NCI-H510A treated with DMSO at 0.1 percent for 48 hours (cell line): ENCODE measurements around the gene CPVL.

Source experiments
- DNase-seq: peaks from one replicate; lab custom pipeline; 2025; lab: John Stamatoyannopoulos, UW

CPVL gene

GRCh38 chr7:29003703-29004102 is 142.6 kb downstream of the CPVL start:
- no peak for DNase-seq

DNA sequence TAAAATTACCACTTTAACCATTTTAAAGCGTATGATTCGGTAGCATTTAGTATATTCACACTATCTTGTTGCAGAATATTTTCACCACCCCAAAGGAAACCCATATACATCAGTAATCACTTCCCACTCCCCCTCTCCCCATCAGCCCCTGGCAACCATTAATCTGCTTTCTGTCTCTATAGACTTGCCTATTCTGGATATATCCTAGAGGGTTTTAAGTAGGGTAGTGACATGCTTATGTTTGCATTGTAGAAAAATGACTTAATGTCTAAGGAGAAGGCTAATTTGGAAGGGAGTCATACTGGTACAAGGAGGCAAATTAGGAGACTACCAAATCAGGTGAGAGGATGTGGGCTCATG is 145.6 kb downstream of the CPVL start:
- no peak for DNase-seq

DNA sequence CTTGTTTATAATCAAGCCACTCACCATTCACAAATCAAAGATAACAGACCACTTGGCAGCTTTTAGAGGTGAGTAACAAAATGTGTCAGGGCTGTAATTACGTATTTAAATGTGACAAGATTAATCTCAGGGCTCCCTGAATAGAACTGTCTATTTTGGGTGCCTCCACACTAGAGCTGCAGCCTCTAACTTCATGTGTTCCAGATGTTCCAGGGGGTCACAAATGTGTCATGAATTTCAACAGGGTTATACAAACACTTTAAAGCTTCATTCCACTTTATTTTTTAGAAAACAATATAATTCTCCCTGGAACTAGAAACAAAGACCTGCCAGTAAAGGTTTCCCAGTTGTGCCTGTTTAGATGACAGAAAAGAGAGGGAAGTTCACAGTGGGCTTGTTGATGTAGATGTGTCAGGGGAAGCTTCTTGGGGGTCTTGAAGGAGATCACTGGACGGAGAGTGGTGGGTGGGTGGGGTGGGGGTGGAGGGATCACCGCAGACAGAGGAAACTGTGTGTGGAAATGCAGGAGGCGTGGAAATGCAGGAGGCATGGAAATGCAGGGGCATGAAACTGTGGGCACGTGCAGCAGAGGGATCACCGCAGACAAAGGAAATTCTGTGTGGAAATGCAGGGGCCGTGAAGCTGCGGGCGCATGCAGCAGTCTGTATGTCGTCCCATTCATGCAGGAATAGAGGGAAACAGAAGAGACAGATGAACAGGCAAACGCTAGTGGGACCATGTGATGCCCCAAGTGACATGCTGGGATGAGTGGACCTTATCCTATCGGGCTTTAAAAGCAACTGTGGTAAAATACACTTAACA is 146.2 kb downstream of the CPVL start:
- DNase-seq, result no peak

DNA sequence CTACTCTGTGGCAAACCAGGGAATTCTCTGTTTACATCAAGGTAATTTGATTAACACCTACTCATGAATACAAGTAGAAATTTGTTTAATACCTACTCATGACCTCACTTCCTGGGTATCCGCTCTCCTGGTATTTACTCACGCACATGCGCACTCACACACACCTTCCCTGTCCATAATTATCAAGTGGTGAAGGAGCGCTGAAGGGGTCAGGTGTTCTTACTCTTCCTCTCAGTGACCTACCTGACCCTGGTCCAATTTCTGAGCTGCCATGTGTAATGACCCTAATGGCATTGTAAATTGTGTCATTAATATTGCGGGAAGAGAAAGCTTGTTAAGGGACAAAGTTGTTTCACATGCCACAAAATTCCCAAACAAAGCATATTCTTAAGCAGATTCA is 146.9 kb downstream of the CPVL start:
- DNase-seq, result peak; percentile 4

GRCh38 chr7:28998105-28998504 is 148.2 kb downstream of the CPVL start:
- no peak for DNase-seq

DNA sequence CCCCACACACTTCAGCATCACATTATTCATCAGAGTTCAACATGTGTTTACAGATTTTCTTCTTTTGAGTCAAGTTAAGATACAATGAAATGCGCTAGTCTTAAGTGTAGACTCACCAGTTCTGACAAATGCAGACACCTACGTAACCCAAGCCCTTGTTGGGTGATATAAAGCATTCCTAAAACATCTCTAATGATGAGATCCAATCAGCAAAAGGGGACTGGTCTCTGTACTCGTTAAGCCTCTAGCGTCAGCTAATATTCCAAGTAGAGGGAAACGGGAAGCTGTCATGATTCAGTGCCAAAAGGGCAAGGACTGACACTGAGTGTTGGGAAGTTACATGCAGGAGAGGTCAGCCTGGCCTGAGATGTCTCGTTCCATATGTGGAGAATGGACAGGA is 149.5 kb downstream of the CPVL start:
- DNase-seq, result no peak

DNA sequence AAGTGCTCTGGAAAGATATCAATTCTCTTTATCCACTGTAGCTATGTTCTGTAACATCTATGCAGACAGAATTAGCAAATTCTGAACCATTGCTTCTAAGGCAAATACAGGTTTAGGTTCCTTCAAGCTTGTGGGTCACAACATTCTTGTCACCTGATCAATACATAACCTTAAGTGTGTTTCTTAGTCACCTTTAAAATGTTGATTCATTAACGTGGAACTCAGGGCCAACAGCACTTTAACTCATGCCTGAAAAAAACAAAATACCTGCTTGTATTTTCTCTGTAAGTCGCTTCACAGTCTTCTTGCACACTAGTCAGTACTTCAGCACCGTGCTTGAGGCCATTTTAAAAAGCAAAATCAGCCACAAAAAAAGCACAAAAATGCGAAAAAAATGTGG is 153.0 kb downstream of the CPVL start:
- DNase-seq, result no peak

- no peak for DNase-seq
These were observed 153.5 kb downstream of the CPVL start for GRCh38 chr7:28992798-28993197.

- no peak for DNase-seq
These were observed 156.0 kb downstream of the CPVL start for GRCh38 chr7:28990200-28990960.

- no peak for DNase-seq
These were observed 156.9 kb downstream of the CPVL start for GRCh38 chr7:28989211-28989980.

- DNase-seq, result no peak
These were observed 157.5 kb downstream of the CPVL start for GRCh38 chr7:28988810-28989209.

GRCh38 chr7:28988091-28988490 is 158.2 kb downstream of the CPVL start:
- DNase-seq, result no peak

GRCh38 chr7:28986765-28987110 is 159.6 kb downstream of the CPVL start:
- no peak for DNase-seq

DNA sequence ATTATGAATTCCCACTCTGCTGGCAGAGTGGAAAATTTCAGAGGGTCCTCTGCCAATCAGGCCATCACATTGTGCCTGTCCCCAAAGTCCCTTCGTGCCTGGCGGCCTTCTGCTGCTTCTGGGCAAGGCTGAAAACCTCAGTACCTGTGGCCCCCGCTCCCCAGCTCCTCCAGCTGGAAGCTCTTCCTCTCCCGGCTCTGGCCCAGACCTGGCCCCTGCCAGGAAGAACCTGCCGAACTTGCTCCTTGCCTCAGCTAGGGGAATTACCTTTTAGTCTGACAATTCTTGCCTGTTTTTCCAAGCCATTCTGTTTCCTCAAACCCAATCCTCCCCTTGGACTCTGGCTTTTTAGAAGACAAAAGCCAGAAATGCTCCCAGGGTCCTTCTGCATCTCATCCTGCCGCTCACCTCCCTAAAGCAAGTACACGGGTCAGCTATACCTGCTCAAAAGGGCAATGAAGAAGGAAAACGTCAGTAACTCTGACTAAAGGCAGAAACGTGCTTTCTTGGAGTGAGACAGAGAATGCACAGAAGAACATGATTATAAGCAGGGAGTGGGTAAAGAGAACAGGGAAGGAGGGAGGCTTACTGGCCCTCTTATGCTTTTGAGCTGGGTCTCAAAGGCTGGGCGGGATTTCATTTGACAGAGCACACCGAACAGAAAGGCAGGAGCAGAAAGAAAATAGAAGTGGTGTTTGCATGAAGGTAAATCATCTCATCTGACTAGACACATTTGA is 160.1 kb downstream of the CPVL start:
- DNase-seq, result no peak

DNA sequence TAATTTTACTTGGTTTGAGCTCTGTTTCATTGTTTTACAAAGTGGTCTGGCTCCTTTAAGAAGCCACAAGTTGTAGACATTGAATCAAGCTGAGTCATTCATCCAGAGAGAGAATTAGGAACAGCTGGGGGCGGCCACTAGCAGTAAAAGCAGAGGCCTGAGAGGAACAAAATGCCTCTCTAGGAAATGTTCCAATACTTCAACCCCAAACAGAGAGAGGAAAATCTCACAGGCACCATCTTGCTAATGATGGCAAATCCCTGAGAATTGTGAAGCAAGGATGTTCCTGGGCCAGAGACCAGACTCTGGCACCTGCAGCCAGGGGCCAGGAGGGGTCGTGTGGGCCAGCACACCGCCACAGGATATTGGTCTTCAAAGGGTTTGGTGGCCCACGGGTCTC is 161.7 kb downstream of the CPVL start:
- DNase-seq, result no peak

DNA sequence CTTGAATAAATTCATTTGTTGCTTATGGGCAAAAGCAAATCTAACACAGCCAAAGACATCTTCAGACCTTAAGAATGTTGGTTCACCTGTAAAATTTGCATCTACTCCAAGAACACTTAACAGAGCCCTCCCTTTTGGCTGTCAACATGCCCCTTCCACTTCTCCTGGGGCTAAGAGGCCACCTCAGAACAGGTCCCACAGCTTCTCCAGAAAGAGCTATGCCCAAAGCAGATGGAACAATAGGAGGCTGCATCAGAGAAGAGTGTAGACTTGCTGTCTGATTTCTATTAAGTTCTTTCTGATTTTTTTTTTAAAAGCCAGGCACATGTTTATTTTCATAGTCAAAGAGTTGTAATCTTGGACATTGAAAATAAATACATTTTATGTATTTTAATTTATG is 162.1 kb downstream of the CPVL start:
- DNase-seq, result peak; percentile 10

DNA sequence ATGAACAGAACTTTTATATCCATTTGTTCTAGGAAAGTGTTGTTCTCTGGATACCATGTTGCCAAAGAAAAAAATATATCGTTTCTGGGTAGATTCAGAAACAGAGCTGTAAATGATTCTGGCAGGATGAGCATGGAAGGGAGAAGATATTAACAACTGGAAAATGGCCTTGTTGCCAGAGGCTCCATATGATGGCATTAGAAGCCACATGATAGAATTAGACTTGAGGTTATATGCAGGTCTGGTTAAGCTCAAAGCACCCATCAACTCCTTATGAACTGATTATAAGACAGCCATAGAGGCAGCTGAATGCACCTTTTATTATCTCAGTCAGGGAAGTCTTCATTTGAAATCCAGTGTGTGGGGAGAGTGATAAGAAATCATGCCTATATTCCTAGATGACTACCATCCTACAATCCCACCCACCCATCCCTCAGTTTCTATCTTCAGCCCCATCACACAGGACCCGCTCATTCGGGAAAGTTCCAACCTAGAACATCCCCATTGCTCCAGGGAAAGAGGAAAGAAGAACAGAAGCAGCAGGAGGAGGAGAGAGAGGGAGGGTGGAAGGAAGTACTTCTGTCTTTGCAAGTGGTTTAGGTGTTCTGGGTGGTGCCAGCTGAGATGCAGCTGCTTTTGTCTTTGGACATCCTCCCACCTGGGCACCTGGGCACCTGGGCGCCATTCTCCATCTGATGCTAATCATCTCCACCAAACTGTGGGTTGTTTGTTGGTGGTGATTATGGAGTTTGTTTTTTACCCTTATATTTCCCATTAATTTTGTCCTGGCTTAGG is 162.7 kb downstream of the CPVL start:
- no peak for DNase-seq

DNA sequence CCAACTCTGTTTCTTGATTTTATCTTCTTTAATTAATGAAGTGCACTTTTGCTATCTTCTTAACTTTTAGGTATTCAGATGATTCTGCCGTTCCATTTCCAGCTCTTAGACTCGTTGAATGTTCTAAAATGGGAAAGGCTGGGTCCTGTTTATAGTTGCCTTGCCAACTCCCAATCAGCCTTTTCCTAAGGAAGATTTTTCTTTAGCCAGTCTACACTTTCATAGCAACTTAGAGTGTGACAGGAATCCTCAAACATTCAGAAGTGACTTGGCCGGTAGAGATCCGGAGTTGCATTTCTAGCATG is 165.2 kb downstream of the CPVL start:
- no peak for DNase-seq

DNA sequence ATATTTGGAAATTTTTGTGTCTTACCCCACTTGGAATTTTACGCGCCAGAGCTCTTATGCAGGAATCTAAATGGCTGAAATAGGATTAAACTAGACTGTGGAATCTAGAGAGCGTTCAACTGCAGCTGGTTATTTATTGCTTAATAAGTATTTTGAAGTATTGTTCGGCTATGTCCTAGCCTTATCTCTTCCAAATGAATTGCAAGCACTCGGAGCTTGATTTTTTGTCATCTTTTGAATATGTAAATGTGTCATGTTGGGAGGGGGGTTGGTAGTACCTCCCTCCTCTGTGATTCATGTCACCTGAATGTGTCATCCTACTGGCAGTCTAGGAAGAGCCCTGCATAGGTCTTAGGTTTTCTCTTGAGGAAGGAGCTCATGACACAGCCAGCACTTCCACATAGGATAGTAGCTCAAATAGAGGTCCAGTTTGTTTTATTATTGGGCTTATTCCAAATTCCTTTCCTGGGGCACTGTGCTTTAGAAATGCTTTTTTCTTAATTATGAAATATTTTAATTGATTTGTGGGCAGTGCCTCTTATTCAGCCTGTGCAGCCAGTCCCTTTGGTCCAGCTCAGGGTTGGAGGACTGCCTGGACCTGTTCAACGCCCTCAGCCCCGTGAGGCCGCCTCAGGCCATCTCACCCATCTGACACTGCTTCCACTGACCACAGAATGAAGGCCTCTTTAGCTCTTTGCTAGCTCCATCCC is 165.7 kb downstream of the CPVL start:
- no peak for DNase-seq

DNA sequence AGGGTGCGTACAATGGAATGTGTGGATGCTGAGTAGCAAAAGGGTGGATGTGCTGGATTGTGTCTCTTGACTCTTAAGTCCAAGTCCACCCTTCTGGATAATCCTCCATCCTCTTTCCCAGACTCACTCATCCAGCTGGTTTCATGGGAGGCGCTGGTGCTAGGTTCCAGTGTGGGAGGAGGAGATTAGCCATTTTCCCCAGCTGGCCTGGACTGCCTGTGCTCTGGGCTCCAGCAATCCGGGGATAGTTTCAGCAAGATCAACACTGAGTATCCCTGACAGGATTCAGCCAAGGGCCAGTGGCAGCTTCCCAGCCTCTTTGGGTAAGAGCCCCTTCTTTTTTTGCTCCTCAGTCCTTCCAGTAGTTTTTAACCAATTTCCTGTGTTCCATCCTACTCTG is 166.6 kb downstream of the CPVL start:
- DNase-seq, result no peak

GRCh38 chr7:28977881-28978280 is 168.5 kb downstream of the CPVL start:
- no peak for DNase-seq
